ENCODE results near the gene ABCB4.

DNA sequence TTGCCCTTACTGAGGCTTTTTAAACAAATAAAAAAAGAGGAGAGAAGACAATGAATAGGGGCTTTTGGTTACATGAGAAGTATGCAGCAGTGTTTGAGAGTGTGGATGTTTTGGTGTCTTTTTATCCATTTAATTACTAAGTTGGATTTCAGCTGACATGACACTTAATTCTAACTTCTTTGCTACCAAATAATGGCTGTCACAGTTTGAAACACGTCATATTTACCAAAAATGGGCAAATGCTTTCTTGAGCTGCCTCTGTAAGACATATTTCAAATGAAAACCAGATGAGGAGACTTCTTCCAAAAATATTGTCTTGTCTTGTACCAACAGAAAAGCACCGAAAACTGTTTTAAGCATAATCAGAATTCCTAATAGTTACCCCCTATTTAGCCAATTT lies 4.0 kb downstream of the ABCB4 start:
- TF ChIP-seq, protein P1, sequence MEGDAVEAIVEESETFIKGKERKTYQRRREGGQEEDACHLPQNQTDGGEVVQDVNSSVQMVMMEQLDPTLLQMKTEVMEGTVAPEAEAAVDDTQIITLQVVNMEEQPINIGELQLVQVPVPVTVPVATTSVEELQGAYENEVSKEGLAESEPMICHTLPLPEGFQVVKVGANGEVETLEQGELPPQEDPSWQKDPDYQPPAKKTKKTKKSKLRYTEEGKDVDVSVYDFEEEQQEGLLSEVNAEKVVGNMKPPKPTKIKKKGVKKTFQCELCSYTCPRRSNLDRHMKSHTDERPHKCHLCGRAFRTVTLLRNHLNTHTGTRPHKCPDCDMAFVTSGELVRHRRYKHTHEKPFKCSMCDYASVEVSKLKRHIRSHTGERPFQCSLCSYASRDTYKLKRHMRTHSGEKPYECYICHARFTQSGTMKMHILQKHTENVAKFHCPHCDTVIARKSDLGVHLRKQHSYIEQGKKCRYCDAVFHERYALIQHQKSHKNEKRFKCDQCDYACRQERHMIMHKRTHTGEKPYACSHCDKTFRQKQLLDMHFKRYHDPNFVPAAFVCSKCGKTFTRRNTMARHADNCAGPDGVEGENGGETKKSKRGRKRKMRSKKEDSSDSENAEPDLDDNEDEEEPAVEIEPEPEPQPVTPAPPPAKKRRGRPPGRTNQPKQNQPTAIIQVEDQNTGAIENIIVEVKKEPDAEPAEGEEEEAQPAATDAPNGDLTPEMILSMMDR (IDR thresholded peaks at IDR 0.05), result no peak
- TF ChIP-seq ZFX (IDR thresholded peaks at IDR 0.05; ENCODE audit: borderline replicate concordance), result no peak

Measured in 22Rv1 (cell line).